ENCODE results near the gene GNB2.

DNA sequence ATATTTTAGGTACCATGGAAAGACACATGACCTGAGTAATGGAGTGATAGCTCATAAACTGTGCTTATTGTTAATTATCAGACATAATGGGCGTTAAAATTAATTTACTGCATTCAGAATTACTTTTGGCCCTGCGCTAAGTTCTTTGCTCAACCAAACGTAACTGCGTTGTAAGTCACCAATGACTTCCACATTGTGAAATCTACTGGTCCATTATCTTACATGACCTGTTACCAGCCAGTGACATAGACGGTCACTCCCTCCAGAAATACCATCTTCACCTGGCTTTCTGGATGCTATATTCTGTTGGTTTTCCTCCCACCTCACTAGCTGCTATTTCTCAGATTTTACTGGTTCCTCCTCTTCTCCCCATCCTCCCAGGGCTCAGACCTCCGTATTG, 25.5 kb downstream of the GNB2 start:
- no peak for TF ChIP-seq POLR2A (IDR thresholded peaks at IDR 0.05; ENCODE audit: low read depth)
- TF ChIP-seq, protein P1, sequence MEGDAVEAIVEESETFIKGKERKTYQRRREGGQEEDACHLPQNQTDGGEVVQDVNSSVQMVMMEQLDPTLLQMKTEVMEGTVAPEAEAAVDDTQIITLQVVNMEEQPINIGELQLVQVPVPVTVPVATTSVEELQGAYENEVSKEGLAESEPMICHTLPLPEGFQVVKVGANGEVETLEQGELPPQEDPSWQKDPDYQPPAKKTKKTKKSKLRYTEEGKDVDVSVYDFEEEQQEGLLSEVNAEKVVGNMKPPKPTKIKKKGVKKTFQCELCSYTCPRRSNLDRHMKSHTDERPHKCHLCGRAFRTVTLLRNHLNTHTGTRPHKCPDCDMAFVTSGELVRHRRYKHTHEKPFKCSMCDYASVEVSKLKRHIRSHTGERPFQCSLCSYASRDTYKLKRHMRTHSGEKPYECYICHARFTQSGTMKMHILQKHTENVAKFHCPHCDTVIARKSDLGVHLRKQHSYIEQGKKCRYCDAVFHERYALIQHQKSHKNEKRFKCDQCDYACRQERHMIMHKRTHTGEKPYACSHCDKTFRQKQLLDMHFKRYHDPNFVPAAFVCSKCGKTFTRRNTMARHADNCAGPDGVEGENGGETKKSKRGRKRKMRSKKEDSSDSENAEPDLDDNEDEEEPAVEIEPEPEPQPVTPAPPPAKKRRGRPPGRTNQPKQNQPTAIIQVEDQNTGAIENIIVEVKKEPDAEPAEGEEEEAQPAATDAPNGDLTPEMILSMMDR (IDR thresholded peaks at IDR 0.05) = no peak
